Progenitor cell of endocrine pancreas (in vitro differentiated cells): ENCODE results near the gene TRIM24. TPM values are rescaled to one million over a fixed set of nuclear protein-coding genes. Genes with fewer than 3 reads are reported as not detected.

Experiments used
- DNase-seq: peaks from one replicate; pipeline ENCODE4 v3.0.0; 2021; ENCODE audit warnings: low spot score; ENCODE audit not compliant: unreplicated experiment
- H3K27ac Mint-ChIP-seq: 2 replicates; pipeline ENCODE4 v1.8.0; 2021; ENCODE audit warnings: mild to moderate bottlenecking, moderate library complexity, mixed read lengths
- H3K27me3 Mint-ChIP-seq: 2 replicates; pipeline ENCODE4 v1.8.0; 2021; ENCODE audit warnings: mixed read lengths
- H3K36me3 Mint-ChIP-seq: 2 replicates; pipeline ENCODE4 v1.8.0; 2022; ENCODE audit warnings: mixed read lengths; ENCODE audit not compliant: insufficient read depth
- H3K4me1 Mint-ChIP-seq: 2 replicates; pipeline ENCODE4 v1.8.0; 2021; ENCODE audit warnings: low read depth, mixed read lengths
- H3K4me3 Mint-ChIP-seq: 2 replicates; pipeline ENCODE4 v1.8.0; 2021; ENCODE audit warnings: low read depth, mild to moderate bottlenecking, moderate library complexity, mixed read lengths
- H3K9me3 Mint-ChIP-seq: 2 replicates; pipeline ENCODE4 v1.8.0; 2021; ENCODE audit warnings: low read depth, mixed read lengths
- total RNA-seq: library from RNA; stranded (reverse); gene quantifications from 2 replicates; pipeline ENCODE4 v1.2.1, GENCODE V29; 2021
- TF ChIP-seq, protein P1 (sequence below): fragments of 200-600 bp; sonication (generic); IDR thresholded peaks from one replicate; pipeline ENCODE4 v1.5.0; 2021; ENCODE audit warnings: antibody characterized with exemption, mild to moderate bottlenecking; ENCODE audit not compliant: unreplicated experiment

Gene TRIM24
- total RNA-seq, 1 donor from 2014 or later: 114 TPM

DNA sequence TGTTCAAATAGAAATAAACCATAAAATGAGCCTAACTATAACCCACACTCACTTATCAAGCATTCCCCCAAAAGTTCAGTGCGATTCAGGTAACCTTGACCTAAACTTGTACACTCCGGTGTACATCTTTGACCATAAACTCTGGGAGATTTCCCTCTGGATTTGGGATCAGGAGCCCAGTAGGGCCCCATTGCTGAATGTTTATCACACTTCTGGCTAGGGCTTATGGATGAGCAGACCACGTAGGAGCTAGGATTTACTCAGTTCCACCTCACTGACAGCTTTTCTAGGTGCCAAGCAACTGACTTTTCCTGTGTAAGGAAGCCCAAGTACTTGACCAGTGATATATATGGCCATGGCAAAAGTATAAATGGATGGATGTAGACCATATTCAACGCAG is 127.4 kb downstream of the TRIM24 start:
- Mint-ChIP-seq H3K36me3 (peaks cover 52% of the 10 kb centered on the region), H3K27ac (peak overlapping the region; percentile 41), H3K4me3 (no peak overlapping the region), H3K9me3 (peaks cover 3% of the 10 kb centered on the region), H3K27me3 (no peaks in the 10 kb centered on the region), H3K4me1 (peaks cover 9% of the 10 kb centered on the region)
- DNase-seq: no peak
- TF ChIP-seq, protein P1, sequence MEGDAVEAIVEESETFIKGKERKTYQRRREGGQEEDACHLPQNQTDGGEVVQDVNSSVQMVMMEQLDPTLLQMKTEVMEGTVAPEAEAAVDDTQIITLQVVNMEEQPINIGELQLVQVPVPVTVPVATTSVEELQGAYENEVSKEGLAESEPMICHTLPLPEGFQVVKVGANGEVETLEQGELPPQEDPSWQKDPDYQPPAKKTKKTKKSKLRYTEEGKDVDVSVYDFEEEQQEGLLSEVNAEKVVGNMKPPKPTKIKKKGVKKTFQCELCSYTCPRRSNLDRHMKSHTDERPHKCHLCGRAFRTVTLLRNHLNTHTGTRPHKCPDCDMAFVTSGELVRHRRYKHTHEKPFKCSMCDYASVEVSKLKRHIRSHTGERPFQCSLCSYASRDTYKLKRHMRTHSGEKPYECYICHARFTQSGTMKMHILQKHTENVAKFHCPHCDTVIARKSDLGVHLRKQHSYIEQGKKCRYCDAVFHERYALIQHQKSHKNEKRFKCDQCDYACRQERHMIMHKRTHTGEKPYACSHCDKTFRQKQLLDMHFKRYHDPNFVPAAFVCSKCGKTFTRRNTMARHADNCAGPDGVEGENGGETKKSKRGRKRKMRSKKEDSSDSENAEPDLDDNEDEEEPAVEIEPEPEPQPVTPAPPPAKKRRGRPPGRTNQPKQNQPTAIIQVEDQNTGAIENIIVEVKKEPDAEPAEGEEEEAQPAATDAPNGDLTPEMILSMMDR: no peak

DNA sequence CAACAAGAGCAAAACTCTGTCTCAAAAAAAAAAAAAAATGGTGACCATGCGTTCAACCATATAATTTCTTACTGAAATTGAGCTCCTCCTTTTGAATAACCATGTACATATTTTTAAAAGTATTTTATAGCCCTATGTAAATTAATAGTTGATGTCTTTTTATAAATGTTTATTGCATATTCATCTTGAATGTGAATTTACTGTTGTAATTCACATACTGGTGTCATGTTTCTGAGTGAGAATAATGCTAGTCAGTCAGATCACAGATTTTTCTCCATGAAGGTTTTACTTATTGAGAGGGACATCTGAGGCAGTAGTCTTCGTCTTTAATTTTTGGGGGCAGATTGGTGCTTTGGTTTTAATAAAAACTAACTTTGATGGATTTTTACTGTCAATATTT is 128.9 kb downstream of the TRIM24 start:
- Mint-ChIP-seq H3K36me3 (peaks cover 41% of the 10 kb centered on the region), H3K27ac (no peak overlapping the region), H3K4me1 (peaks cover 13% of the 10 kb centered on the region), H3K27me3 (no peaks in the 10 kb centered on the region), H3K9me3 (peaks cover 3% of the 10 kb centered on the region), H3K4me3 (no peak overlapping the region)
- no peak for DNase-seq
- TF ChIP-seq, protein P1: no peak

DNA sequence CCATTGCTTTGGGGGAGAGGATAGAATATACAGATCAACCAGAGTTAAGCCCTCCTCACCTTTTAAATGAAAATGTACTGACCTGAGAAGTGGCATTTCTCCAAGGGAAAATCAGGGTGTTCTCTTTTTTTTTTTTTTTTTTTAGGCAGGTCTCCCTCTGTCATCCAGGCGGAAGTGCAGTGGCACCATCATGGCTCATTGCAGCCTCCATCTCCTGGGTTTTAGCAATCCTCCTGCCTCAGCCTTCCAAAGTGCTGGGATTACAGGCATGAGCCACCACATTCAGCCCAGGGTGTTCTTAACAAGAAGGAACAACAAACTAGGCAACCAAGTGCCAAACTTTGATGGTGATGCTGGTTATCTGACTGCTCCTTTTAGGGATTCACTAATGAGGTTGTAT is 130.1 kb downstream of the TRIM24 start:
- peaks cover 29% of the 10 kb centered on the region for H3K36me3 Mint-ChIP-seq
- no peak overlapping the region for H3K4me3 Mint-ChIP-seq

DNA sequence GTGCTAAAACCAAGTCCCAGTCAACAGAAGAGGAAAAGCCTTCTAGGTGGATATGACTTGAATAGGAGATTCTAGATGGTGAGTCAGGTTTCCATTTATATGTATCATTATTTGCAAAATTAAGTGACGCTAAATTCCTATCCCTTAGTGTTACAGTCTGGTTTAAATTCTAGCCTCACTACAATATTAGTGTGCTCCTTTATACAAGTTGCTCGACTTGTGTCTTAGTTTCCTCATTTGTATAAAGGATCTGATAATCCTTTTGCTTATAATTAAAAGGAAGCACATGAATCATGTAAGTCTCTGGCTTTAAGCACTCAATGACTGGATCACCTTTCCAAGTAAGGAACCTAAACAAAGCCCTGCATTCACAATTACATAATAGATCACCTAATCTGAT is 135.4 kb downstream of the TRIM24 start:
- H3K4me3 Mint-ChIP-seq: no peak overlapping the region
- no peak overlapping the region for H3K27ac Mint-ChIP-seq

More for the DNA sequence above, 130.1 kb downstream of the TRIM24 start:
- TF ChIP-seq, protein P1: no peak
- Mint-ChIP-seq H3K27me3 (no peaks in the 10 kb centered on the region), H3K4me1 (peaks cover 13% of the 10 kb centered on the region), H3K27ac (no peak overlapping the region), H3K9me3 (peaks cover 3% of the 10 kb centered on the region)
- DNase-seq: no peak

DNA sequence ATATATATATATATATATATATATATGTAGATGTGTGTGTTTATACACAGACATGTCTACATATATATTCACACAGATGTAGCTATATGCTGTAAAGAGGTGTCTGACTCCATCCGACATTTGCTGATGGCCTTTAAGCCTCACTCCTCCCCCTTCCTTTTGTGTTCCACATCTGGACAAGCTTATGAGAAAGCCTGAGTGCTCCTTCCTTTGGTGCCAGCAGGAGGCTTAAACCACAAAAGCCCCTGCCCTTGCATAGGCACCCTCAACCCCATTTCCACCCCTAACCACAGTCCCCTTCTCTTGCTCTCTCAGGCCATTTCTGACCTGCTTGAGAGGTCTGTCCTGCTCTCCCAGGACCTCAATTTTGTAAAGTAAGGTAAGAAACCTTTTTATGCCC is 142.4 kb downstream of the TRIM24 start:
- TF ChIP-seq, protein P1: no peak
- no peak for DNase-seq
- H3K4me3 Mint-ChIP-seq: no peak overlapping the region
- H3K4me1 Mint-ChIP-seq: peaks cover 24% of the 10 kb centered on the region
- H3K27me3 Mint-ChIP-seq: no peaks in the 10 kb centered on the region
- peak overlapping the region; percentile 8 for H3K27ac Mint-ChIP-seq
- H3K36me3 Mint-ChIP-seq: no peaks in the 10 kb centered on the region
- peaks cover 4% of the 10 kb centered on the region for H3K9me3 Mint-ChIP-seq

More for the DNA sequence above, 135.4 kb downstream of the TRIM24 start:
- TF ChIP-seq, protein P1: no peak
- Mint-ChIP-seq H3K9me3 (peaks cover 3% of the 10 kb centered on the region), H3K27me3 (no peaks in the 10 kb centered on the region), H3K36me3 (peaks cover 3% of the 10 kb centered on the region), H3K4me1 (peaks cover 8% of the 10 kb centered on the region)
- no peak for DNase-seq
